Measurements from ENCODE around the gene BRD1.
"Not testable (repeated sequence)": the region's sequence is repeated elsewhere in the genome, so short reads cannot be mapped to it uniquely, and the experiment has no call there.

BRD1 gene

GRCh38 chr22:49825944-49826602 is 1.6 kb downstream of the BRD1 start:
- ATAC-seq (peak; percentile 76), DNase-seq (peak; percentile 74)

- DNase-seq (no peak), ATAC-seq (no peak)
These were observed 2.2 kb downstream of the BRD1 start for GRCh38 chr22:49825436-49825835.

- ATAC-seq (no peak), DNase-seq (no peak)
These were observed 2.7 kb downstream of the BRD1 start for GRCh38 chr22:49824936-49825335.

GRCh38 chr22:49824185-49824925 is 3.3 kb downstream of the BRD1 start:
- no peak for DNase-seq
- no peak for ATAC-seq

- no peak for DNase-seq
- ATAC-seq = no peak
These were observed 4.2 kb downstream of the BRD1 start for GRCh38 chr22:49823289-49824045.

GRCh38 chr22:49821741-49822140 is 5.9 kb downstream of the BRD1 start:
- DNase-seq, ATAC-seq: not testable (repeated sequence)

- DNase-seq = no peak
- ATAC-seq = no peak
These were observed 6.7 kb downstream of the BRD1 start for GRCh38 chr22:49820984-49821383.

- DNase-seq (no peak), ATAC-seq (no peak)
These were observed 10.3 kb downstream of the BRD1 start for GRCh38 chr22:49817359-49817758.

GRCh38 chr22:49815641-49816091 is 12.0 kb downstream of the BRD1 start:
- DNase-seq (no peak), ATAC-seq (peak; percentile 40)

- DNase-seq = no peak
- no peak for ATAC-seq
These were observed 12.8 kb downstream of the BRD1 start for GRCh38 chr22:49814856-49815255.

- ATAC-seq = no peak
These were observed 13.4 kb downstream of the BRD1 start for GRCh38 chr22:49814164-49814686.

GRCh38 chr22:49812838-49813237 is 14.8 kb downstream of the BRD1 start:
- ATAC-seq (no peak), DNase-seq (no peak)

More at GRCh38 chr22:49814164-49814686, 13.4 kb downstream of the BRD1 start:
- no peak for DNase-seq

- ATAC-seq (no peak), DNase-seq (no peak)
These were observed 16.5 kb downstream of the BRD1 start for GRCh38 chr22:49811020-49811791.

GRCh38 chr22:49810363-49811019 is 17.2 kb downstream of the BRD1 start:
- ATAC-seq (no peak), DNase-seq (no peak)

- ATAC-seq (peak; percentile 70), DNase-seq (no peak)
These were observed 19.6 kb downstream of the BRD1 start for GRCh38 chr22:49807780-49808708.

GRCh38 chr22:49807129-49807528 is 20.5 kb downstream of the BRD1 start:
- DNase-seq (no peak), ATAC-seq (no peak)

- no peak for ATAC-seq
- DNase-seq = no peak
These were observed 23.8 kb downstream of the BRD1 start for GRCh38 chr22:49803737-49804375.

- ATAC-seq = peak; percentile 29
These were observed 24.5 kb downstream of the BRD1 start for GRCh38 chr22:49803134-49803533.

GRCh38 chr22:49801391-49802060 is 26.1 kb downstream of the BRD1 start:
- ATAC-seq = no peak
- DNase-seq = no peak

More at GRCh38 chr22:49803134-49803533, 24.5 kb downstream of the BRD1 start:
- no peak for DNase-seq

Data from stimulated activated naive CD8-positive, alpha-beta T cell treated with anti-CD3 and anti-CD28 coated beads, Interleukin-15, Interleukin-2, amounts not matched to agents 100 U/mL and 50 U/mL, for 24 hours (primary cell).